Stomach (tissue), 4 donors: Measurements from ENCODE around the gene CD300H.

Experiments used
- CTCF ChIP-seq, 7 experiments: fragments of 450-650 bp in 4 of 7; fragments of 200-600 bp in 3 of 7; sonication (generic) in 3 of 7; IDR thresholded peaks; one replicate each; pipeline ENCODE4 v1.5.1; 2016 to 2019; ENCODE audit warnings: antibody characterized with exemption in 7 of 7, control low read depth in 2 of 7, mild to moderate bottlenecking in 1 of 7
- POLR2A ChIP-seq, 4 donors: fragments of 450-650 bp; IDR thresholded peaks; one replicate each; pipeline ENCODE4 v1.6.1; 2016; ENCODE audit warnings: antibody characterized with exemption in 4 of 4, control low read depth in 2 of 4, mild to moderate bottlenecking in 1 of 4, moderate library complexity in 1 of 4

GRCh38 chr17:74558882-74559519 lies 8.3 kb downstream of the CD300H start:
- TF ChIP-seq CTCF (IDR thresholded peaks at IDR 0.05) (no peak), POLR2A (IDR thresholded peaks at IDR 0.05) (no peak)
